Measurements from ENCODE around the gene NEDD4L. TPM values are rescaled to one million over a fixed set of nuclear protein-coding genes. Genes with fewer than 3 reads are reported as not detected.
A peak's percentile ranks its signal among the peaks of the same experiment; 100 is the strongest.

NEDD4L gene
- total RNA-seq, 1 experiment from 2014 or later: 57.4 TPM

DNA sequence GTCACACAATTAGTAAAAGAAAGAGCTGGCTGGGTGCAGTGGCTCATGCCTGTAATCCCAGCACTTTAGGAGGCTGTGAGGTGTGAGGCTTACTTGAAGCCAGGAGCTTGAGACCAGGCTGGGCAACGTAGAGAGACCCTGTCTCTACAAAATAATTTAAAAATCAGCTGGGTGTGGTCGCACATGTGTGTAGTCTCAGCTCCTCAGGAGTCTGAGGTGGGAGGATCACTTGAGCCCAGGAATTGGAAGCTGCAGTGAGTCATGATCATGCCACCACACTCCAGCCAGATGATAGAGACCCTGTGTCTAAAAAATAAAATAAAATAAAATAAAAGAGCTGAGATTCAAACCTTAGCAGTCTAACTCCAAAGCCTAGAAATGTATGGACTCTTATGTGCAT, 39.0 kb upstream of the NEDD4L start:
- intact Hi-C loops (cut with micrococcal nuclease; ENCODE audit: unreplicated experiment): no loop called here
- POLR2A ChIA-PET (ENCODE audit: unreplicated experiment): interaction anchor here (0.6 kb wide), 3 partner anchors 94 to 536 kb away, joined by 5 to 8 read pairs (median 6); no protein-coding TSS in a partner anchor
- peaks cover 20% of the 10 kb centered on the region for H3K4me1 ChIP-seq (replicated peaks; ENCODE audit: insufficient read depth)
- H3K4me2 ChIP-seq: peak overlapping the region; percentile 60
- H4K20me1 ChIP-seq (ENCODE audit: insufficient read depth): no peaks in the 10 kb centered on the region
- no peaks in the 10 kb centered on the region for H3K36me3 ChIP-seq (ENCODE audit: low read depth)
- no peaks in the 10 kb centered on the region for H3K9me3 ChIP-seq (ENCODE audit: insufficient read depth, low read depth)
- H3F3A ChIP-seq (ENCODE audit: insufficient read depth, low read depth): peaks cover 5% of the 10 kb centered on the region; the same call in 1 of the 2 replicates
- no peaks in the 10 kb centered on the region for H3K79me2 ChIP-seq (ENCODE audit: low read depth)
- TF ChIP-seq, protein P1, sequence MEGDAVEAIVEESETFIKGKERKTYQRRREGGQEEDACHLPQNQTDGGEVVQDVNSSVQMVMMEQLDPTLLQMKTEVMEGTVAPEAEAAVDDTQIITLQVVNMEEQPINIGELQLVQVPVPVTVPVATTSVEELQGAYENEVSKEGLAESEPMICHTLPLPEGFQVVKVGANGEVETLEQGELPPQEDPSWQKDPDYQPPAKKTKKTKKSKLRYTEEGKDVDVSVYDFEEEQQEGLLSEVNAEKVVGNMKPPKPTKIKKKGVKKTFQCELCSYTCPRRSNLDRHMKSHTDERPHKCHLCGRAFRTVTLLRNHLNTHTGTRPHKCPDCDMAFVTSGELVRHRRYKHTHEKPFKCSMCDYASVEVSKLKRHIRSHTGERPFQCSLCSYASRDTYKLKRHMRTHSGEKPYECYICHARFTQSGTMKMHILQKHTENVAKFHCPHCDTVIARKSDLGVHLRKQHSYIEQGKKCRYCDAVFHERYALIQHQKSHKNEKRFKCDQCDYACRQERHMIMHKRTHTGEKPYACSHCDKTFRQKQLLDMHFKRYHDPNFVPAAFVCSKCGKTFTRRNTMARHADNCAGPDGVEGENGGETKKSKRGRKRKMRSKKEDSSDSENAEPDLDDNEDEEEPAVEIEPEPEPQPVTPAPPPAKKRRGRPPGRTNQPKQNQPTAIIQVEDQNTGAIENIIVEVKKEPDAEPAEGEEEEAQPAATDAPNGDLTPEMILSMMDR (conservative IDR thresholded peaks at IDR 0.05): no peak
- no peak for TF ChIP-seq EZH2 (IDR thresholded peaks at IDR 0.05; ENCODE audit: low read depth)
- H2AFZ ChIP-seq: no peak overlapping the region
- H3K4me3 ChIP-seq: no peak overlapping the region
- CTCF ChIA-PET: no interaction called here
- H3K27me3 ChIP-seq (ENCODE audit: insufficient read depth, low read depth): no peaks in the 10 kb centered on the region
- peak overlapping the region; percentile 77 for H3K27ac ChIP-seq
- BruUV-seq (replicated peaks): no TSS peak
- H3K9me2 ChIP-seq (ENCODE audit: insufficient read depth): no peaks in the 10 kb centered on the region
- DNase-seq: peak in 1 of 2 experiments; percentile 63

DNA sequence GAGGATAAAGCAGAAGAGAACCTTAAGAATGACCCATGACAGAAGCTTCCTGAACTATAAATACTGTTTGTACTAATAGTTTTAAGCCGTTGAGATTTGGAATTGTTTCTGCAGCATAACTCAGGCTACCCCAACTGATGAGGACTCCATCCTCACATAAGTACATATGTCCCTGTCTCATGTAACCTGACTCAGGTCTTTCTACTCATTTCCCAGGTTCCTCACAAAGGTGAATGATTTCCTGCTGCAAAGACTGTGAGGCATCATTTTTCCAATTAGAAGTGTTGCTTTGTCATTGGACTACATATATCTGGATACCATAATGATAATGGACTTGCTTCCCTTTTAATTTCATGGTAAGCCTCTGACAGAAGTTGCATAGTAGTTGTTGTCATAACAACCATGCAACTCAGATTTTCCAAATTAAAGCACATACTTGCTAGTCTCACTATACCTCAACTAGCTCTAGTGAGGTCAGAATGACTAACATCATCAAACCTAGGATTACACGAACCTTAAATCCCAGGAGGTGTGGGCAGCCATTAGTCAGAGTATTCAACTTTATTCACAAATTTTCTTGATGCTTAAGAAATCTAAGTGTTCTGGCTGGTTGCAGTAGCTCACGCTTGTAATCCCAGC, 38.0 kb upstream of the NEDD4L start:
- no peak overlapping the region for H3K4me2 ChIP-seq
- H3K36me3 ChIP-seq (ENCODE audit: low read depth): no peaks in the 10 kb centered on the region
- H3K4me3 ChIP-seq: no peak overlapping the region
- no peak overlapping the region for H2AFZ ChIP-seq
- H3K4me1 ChIP-seq (replicated peaks; ENCODE audit: insufficient read depth): peaks cover 20% of the 10 kb centered on the region
- H3K79me2 ChIP-seq (ENCODE audit: low read depth): no peaks in the 10 kb centered on the region
- intact Hi-C loops (cut with micrococcal nuclease; ENCODE audit: unreplicated experiment): no loop called here
- ChIA-PET POLR2A (ENCODE audit: unreplicated experiment) (no interaction called here), CTCF (no interaction called here)
- no peaks in the 10 kb centered on the region for H3K27me3 ChIP-seq (ENCODE audit: insufficient read depth, low read depth)
- peaks cover 5% of the 10 kb centered on the region; the same call in 1 of the 2 replicates for H3F3A ChIP-seq (ENCODE audit: insufficient read depth, low read depth)
- no peaks in the 10 kb centered on the region for H4K20me1 ChIP-seq (ENCODE audit: insufficient read depth)
- no peaks in the 10 kb centered on the region for H3K9me2 ChIP-seq (ENCODE audit: insufficient read depth)
- BruUV-seq (replicated peaks): no TSS peak
- H3K27ac ChIP-seq: no peak overlapping the region
- TF ChIP-seq, protein P1 (conservative IDR thresholded peaks at IDR 0.05): no peak
- TF ChIP-seq EZH2 (IDR thresholded peaks at IDR 0.05; ENCODE audit: low read depth): no peak
- no peak for DNase-seq
- no peaks in the 10 kb centered on the region for H3K9me3 ChIP-seq (ENCODE audit: insufficient read depth, low read depth)

DNA sequence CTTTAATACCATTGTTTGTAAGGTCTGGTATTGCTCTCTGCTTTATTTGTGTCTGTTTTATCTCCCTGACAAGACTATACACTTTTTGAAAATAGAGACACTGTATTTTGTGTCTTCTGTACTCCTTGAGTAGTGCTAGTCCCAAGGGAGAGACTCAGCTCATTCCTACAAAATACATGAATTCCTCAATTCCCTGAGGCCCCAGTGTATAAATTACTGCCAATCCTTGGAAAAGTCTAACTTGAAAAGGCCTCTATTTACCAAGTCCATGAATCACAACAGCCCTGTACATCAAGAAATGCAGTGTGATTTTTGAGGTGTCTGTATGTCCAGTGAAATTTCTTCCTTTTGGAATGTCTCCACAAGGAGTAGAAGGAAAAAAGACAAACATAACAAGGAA, 34.9 kb upstream of the NEDD4L start:
- Histone ChIP-seq H3K4me3 (no peak overlapping the region), H3K36me3 (ENCODE audit: low read depth) (no peaks in the 10 kb centered on the region), H3K4me1 (replicated peaks; ENCODE audit: insufficient read depth) (peaks cover 38% of the 10 kb centered on the region), H3F3A (ENCODE audit: insufficient read depth, low read depth) (peaks cover 31% of the 10 kb centered on the region), H3K27ac (no peak overlapping the region), H4K20me1 (ENCODE audit: insufficient read depth) (no peaks in the 10 kb centered on the region), H3K79me2 (ENCODE audit: low read depth) (no peaks in the 10 kb centered on the region), H3K9me3 (ENCODE audit: insufficient read depth, low read depth) (no peaks in the 10 kb centered on the region), H3K4me2 (no peak overlapping the region), H2AFZ (no peak overlapping the region), H3K27me3 (ENCODE audit: insufficient read depth, low read depth) (no peaks in the 10 kb centered on the region), H3K9me2 (ENCODE audit: insufficient read depth) (peaks cover 4% of the 10 kb centered on the region; the same call in 1 of the 2 replicates)
- TF ChIP-seq, protein P1 (conservative IDR thresholded peaks at IDR 0.05): no peak
- TF ChIP-seq EZH2 (IDR thresholded peaks at IDR 0.05; ENCODE audit: low read depth): no peak
- no peak for DNase-seq
- ChIA-PET POLR2A (ENCODE audit: unreplicated experiment) (no interaction called here), CTCF (interaction anchor here (0.6 kb wide), 1 partner anchor 244 kb away, joined by 3 read pairs; no protein-coding TSS in a partner anchor)
- no TSS peak for BruUV-seq (replicated peaks)
- intact Hi-C loops (cut with micrococcal nuclease; ENCODE audit: unreplicated experiment): no loop called here

Data from PC-9 (cell line).